Measurements from ENCODE around the gene CLP1.
"Not testable (repeated sequence)": the region's sequence is repeated elsewhere in the genome, so short reads cannot be mapped to it uniquely, and the experiment has no call there.

GRCh38 chr11:57690474-57690873 is 32.9 kb downstream of the CLP1 start:
- not testable (repeated sequence) for TF ChIP-seq CTCF (IDR thresholded peaks at IDR 0.05; ENCODE audit: low read depth, low read length, missing input control); MAX (IDR thresholded peaks at IDR 0.05); EGR1 (IDR thresholded peaks at IDR 0.05; ENCODE audit: low read depth in 2 of 2); SP1 (IDR thresholded peaks at IDR 0.05); YY1 (IDR thresholded peaks at IDR 0.05); REST (IDR thresholded peaks at IDR 0.05); NR2F2 (IDR thresholded peaks at IDR 0.05); JUND (IDR thresholded peaks at IDR 0.05); FOXA2 (IDR thresholded peaks at IDR 0.05); ZBTB33 (IDR thresholded peaks at IDR 0.05); RAD21 (IDR thresholded peaks at IDR 0.05)

Measured in liver (tissue), 3 donors.